SK-N-SH treated with all-trans-retinoic acid at 6 μM for 48 hours (cell line): ENCODE data around the gene SLC30A3.

Experiments
- ATAC-seq: fragments of 200-7000 bp; cut with Tn5 transposase; 3 replicates; pipeline ENCODE4 v1.9.1; 2020; ENCODE audit warnings: mild to moderate bottlenecking, moderate library complexity
- ARNTL ChIP-seq: fragments of 450-650 bp; formaldehyde crosslinking; IDR thresholded peaks from 2 replicates; pipeline ENCODE4 v1.5.0; 2020; ENCODE audit warnings: low read depth, mild to moderate bottlenecking, moderate library complexity, borderline replicate concordance
- BACH2 ChIP-seq: fragments of 250-450 bp; sonication (Bioruptor Pico); IDR thresholded peaks from 2 replicates; pipeline ENCODE4 v1.9.0; 2021; ENCODE audit warnings: mild to moderate bottlenecking, borderline replicate concordance
- CREB5 ChIP-seq: fragments of 250-450 bp; sonication (Bioruptor Pico); IDR thresholded peaks from 2 replicates; pipeline ENCODE4 v1.5.1; 2020; ENCODE audit warnings: low read depth, mild to moderate bottlenecking, moderate library complexity
- CSDC2 ChIP-seq: fragments of 250-450 bp; sonication (Bioruptor Pico); IDR thresholded peaks from 2 replicates; pipeline ENCODE4 v1.5.0; 2020; ENCODE audit warnings: mild to moderate bottlenecking, moderate library complexity
- CSRNP3 ChIP-seq: fragments of 250-450 bp; sonication (Bioruptor Pico); IDR thresholded peaks from 2 replicates; pipeline ENCODE4 v1.5.1; 2021; ENCODE audit warnings: mild to moderate bottlenecking, moderate library complexity
- ESRRG ChIP-seq: fragments of 250-450 bp; sonication (Bioruptor Pico); IDR thresholded peaks from 2 replicates; pipeline ENCODE4 v1.6.1; 2021; ENCODE audit warnings: mild to moderate bottlenecking
- ISL1 ChIP-seq: fragments of 250-450 bp; sonication (Bioruptor Pico); IDR thresholded peaks from 2 replicates; pipeline ENCODE4 v2.1.2; 2022; ENCODE audit warnings: mild to moderate bottlenecking, moderate library complexity
- OSR1 ChIP-seq: fragments of 250-450 bp; sonication (Bioruptor Pico); IDR thresholded peaks from 2 replicates; pipeline ENCODE4 v1.8.0; 2022; ENCODE audit warnings: moderate library complexity, mild to moderate bottlenecking, inconsistent platforms
- PATZ1 ChIP-seq: fragments of 250-450 bp; sonication (Bioruptor Pico); IDR thresholded peaks from 2 replicates; pipeline ENCODE4 v1.8.0; 2020; ENCODE audit warnings: mild to moderate bottlenecking, moderate library complexity, borderline replicate concordance
- POU6F1 ChIP-seq: fragments of 250-450 bp; sonication (Bioruptor Pico); IDR thresholded peaks from 2 replicates; pipeline ENCODE4 v1.8.0; 2021; ENCODE audit warnings: low read depth, mild to moderate bottlenecking, moderate library complexity, borderline replicate concordance
- PPARA ChIP-seq: fragments of 250-450 bp; sonication (Bioruptor Pico); IDR thresholded peaks from 2 replicates; pipeline ENCODE4 v1.5.0; 2020; ENCODE audit warnings: mild to moderate bottlenecking, borderline replicate concordance
- RARB ChIP-seq: fragments of 250-450 bp; sonication (Bioruptor Pico); IDR thresholded peaks from 2 replicates; pipeline ENCODE4 v1.8.0; 2021; ENCODE audit warnings: mild to moderate bottlenecking, moderate library complexity
- SNAI2 ChIP-seq: fragments of 250-450 bp; sonication (Bioruptor Pico); IDR thresholded peaks from 2 replicates; pipeline ENCODE4 v1.5.0; 2020; ENCODE audit warnings: mild to moderate bottlenecking, moderate library complexity
- TCF4 ChIP-seq: fragments of 250-450 bp; sonication (Bioruptor Pico); IDR thresholded peaks from 2 replicates; pipeline ENCODE4 v1.8.0; 2021; ENCODE audit warnings: mild to moderate bottlenecking, moderate library complexity, borderline replicate concordance
- TOX ChIP-seq: fragments of 250-450 bp; sonication (Bioruptor Pico); IDR thresholded peaks from 2 replicates; pipeline ENCODE4 v1.8.0; 2021; ENCODE audit warnings: mild to moderate bottlenecking, moderate library complexity, borderline replicate concordance
- TSHZ2 ChIP-seq: fragments of 250-450 bp; sonication (Bioruptor Pico); IDR thresholded peaks from 2 replicates; pipeline ENCODE4 v1.5.0; 2020; ENCODE audit warnings: mild to moderate bottlenecking, moderate library complexity
- ZC3H10 ChIP-seq: fragments of 250-450 bp; sonication (Bioruptor Pico); IDR thresholded peaks from 2 replicates; pipeline ENCODE4 v1.5.1; 2021; ENCODE audit warnings: mild to moderate bottlenecking, moderate library complexity
- ZFP3 ChIP-seq: fragments of 250-450 bp; sonication (Bioruptor Pico); IDR thresholded peaks from 2 replicates; pipeline ENCODE4 v1.5.0; 2020; ENCODE audit warnings: mild to moderate bottlenecking, moderate library complexity
- ZFP30 ChIP-seq: fragments of 450-650 bp; formaldehyde crosslinking; IDR thresholded peaks from 2 replicates; pipeline ENCODE4 v1.5.0; 2022; ENCODE audit warnings: mild to moderate bottlenecking, moderate library complexity
- ZNF565 ChIP-seq: fragments of 450-650 bp; formaldehyde crosslinking; conservative IDR thresholded peaks from 2 replicates; pipeline ENCODE4 v1.5.0; 2020; ENCODE audit warnings: low read depth, mild to moderate bottlenecking, moderate library complexity
- ZNF70 ChIP-seq: fragments of 450-650 bp; formaldehyde crosslinking; IDR thresholded peaks from 2 replicates; pipeline ENCODE4 v1.5.0; 2020; ENCODE audit warnings: mild to moderate bottlenecking, moderate library complexity
- ZNF8 ChIP-seq: fragments of 450-650 bp; formaldehyde crosslinking; IDR thresholded peaks from 2 replicates; pipeline ENCODE4 v1.5.0; 2020; ENCODE audit warnings: mild to moderate bottlenecking, moderate library complexity

The SLC30A3 gene

GRCh38 chr2:27294928-27295327, 32.1 kb upstream of the SLC30A3 start (continued):
- TF ChIP-seq TSHZ2: no peak
- no peak for TF ChIP-seq ZNF8
- TF ChIP-seq CSRNP3: no peak

- TF ChIP-seq ISL1 (CRISPR knock-in tag) (no peak), CREB5 (CRISPR knock-in tag) (no peak), ESRRG (CRISPR knock-in tag) (no peak), RARB (CRISPR knock-in tag) (no peak), CSDC2 (no peak), ZFP3 (CRISPR knock-in tag) (no peak), SNAI2 (CRISPR knock-in tag) (no peak), PATZ1 (no peak), ZC3H10 (CRISPR knock-in tag) (no peak), ZFP30 (no peak), PPARA (no peak), ARNTL (CRISPR knock-in tag) (no peak), OSR1 (no peak), TOX (no peak), ZNF8 (no peak), ZNF565 (CRISPR knock-in tag) (no peak), POU6F1 (CRISPR knock-in tag) (no peak), TCF4 (no peak)
- ATAC-seq: peak; percentile 67
Measured at GRCh38 chr2:27291865-27292264, 29.0 kb upstream of the SLC30A3 start.

GRCh38 chr2:27290549-27290948, 27.7 kb upstream of the SLC30A3 start:
- no peak for ATAC-seq
- TF ChIP-seq ZFP30 (no peak), TOX (no peak), BACH2 (no peak), POU6F1 (CRISPR knock-in tag) (no peak), TCF4 (no peak), ZNF8 (no peak), ESRRG (CRISPR knock-in tag) (no peak), PATZ1 (no peak), ZC3H10 (CRISPR knock-in tag) (no peak), PPARA (no peak), RARB (CRISPR knock-in tag) (no peak), ARNTL (CRISPR knock-in tag) (no peak), ZFP3 (CRISPR knock-in tag) (no peak), SNAI2 (CRISPR knock-in tag) (no peak), ISL1 (CRISPR knock-in tag) (no peak), TSHZ2 (no peak), ZNF70 (CRISPR knock-in tag) (no peak)
